Measurements from ENCODE around the gene PNKP.

DNA sequence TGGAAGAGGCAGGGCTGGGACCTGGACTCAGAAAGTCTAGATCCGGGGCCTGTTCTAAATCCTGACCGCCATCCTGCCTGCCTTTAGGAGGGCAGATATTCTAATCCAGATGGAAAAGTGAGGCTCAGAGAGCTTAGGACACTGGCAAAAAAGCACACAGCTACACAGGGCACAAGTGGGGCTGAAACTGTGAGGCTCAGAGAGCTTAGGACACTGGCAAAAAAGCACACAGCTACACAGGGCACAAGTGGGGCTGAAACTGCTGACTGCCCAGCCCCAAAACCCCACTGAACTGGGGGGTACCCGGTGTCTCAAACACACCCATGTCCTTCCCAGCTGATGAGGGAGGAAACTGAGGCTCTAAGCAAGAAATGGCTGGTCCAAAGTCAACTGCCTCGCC is 7.8 kb upstream of the PNKP start:
- TF ChIP-seq, protein P1, sequence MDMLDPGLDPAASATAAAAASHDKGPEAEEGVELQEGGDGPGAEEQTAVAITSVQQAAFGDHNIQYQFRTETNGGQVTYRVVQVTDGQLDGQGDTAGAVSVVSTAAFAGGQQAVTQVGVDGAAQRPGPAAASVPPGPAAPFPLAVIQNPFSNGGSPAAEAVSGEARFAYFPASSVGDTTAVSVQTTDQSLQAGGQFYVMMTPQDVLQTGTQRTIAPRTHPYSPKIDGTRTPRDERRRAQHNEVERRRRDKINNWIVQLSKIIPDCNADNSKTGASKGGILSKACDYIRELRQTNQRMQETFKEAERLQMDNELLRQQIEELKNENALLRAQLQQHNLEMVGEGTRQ (IDR thresholded peaks at IDR 0.05; ENCODE audit: low read length), result no peak
- TF ChIP-seq POLR2A (IDR thresholded peaks at IDR 0.05; ENCODE audit: control extremely low read depth in 1 of 2, low read depth in 2 of 2, low read length in 2 of 2) (no peak), SIN3A (conservative IDR thresholded peaks at IDR 0.05 in 1 of 2, IDR thresholded peaks at IDR 0.05 in 1 of 2; ENCODE audit: low read depth in 1 of 2, low read length in 2 of 2) (no peak), POLR2AphosphoS5 (IDR thresholded peaks at IDR 0.05; ENCODE audit: low read depth, low read length) (no peak), RFX5 (IDR thresholded peaks at IDR 0.05; ENCODE audit: borderline replicate concordance, low read depth, low read length) (no peak), RAD21 (IDR thresholded peaks at IDR 0.05 in 1 of 2, conservative IDR thresholded peaks at IDR 0.05 in 1 of 2; ENCODE audit: low read depth in 2 of 2, low read length in 2 of 2) (no peak), CHD2 (IDR thresholded peaks at IDR 0.05; ENCODE audit: low read length) (no peak), PHF8 (conservative IDR thresholded peaks at IDR 0.05; ENCODE audit: low read depth, low read length) (no peak)
- TF ChIP-seq, protein P2, sequence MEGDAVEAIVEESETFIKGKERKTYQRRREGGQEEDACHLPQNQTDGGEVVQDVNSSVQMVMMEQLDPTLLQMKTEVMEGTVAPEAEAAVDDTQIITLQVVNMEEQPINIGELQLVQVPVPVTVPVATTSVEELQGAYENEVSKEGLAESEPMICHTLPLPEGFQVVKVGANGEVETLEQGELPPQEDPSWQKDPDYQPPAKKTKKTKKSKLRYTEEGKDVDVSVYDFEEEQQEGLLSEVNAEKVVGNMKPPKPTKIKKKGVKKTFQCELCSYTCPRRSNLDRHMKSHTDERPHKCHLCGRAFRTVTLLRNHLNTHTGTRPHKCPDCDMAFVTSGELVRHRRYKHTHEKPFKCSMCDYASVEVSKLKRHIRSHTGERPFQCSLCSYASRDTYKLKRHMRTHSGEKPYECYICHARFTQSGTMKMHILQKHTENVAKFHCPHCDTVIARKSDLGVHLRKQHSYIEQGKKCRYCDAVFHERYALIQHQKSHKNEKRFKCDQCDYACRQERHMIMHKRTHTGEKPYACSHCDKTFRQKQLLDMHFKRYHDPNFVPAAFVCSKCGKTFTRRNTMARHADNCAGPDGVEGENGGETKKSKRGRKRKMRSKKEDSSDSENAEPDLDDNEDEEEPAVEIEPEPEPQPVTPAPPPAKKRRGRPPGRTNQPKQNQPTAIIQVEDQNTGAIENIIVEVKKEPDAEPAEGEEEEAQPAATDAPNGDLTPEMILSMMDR (IDR thresholded peaks at IDR 0.05; ENCODE audit: control extremely low read depth in 1 of 3, insufficient read depth in 1 of 3, low read depth in 1 of 3, low read length in 3 of 3), result no peak

Data from H1 (cell line).